GM19455 (cell line): ENCODE results near the gene IL1A.

ENCODE experiments used
- ATAC-seq: cut with Tn5 transposase; IDR thresholded peaks from one replicate; pipeline ENCODE4 v1.9.1; 2021; ENCODE audit not compliant: unreplicated experiment

Gene IL1A

GRCh38 chr2:112818094-112818902 is 34.0 kb upstream of the IL1A start:
- ATAC-seq: no peak

GRCh38 chr2:112817082-112817689 is 32.9 kb upstream of the IL1A start:
- no peak for ATAC-seq

- ATAC-seq: no peak
Observed at GRCh38 chr2:112814278-112814677, 30.0 kb upstream of the IL1A start.

DNA sequence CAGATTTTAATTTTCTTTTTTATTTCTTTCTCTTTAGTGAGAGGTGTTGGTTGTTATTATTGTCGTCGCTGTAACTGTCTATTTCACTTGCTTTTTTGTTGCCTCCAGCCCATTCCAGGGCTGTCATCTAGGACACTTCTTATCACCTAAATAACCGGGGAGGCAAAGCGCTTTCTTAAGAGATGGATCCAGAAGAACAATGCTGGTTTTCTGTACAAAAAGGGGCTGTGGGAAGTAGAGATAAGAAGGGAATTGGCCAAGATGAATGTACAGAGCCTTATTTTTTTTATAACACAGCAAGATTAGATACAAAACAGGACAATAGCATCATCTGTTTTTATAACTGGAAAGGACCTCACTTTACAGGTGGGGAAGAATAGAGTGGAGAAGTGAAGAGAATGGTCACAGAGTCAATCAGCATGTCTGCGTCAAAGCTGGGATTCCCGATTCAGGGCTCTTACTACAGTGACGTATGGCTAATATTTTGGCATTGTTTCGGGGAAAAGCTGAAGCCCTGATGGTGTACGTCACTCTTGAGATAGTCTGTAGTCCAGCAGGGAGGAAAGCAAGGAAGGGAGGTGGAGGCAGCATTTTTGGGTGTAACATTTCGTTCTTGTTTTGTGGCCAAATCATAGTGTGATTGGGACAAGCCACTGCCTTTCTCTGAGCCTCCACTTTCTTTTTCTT is 29.1 kb upstream of the IL1A start:
- ATAC-seq: no peak

GRCh38 chr2:112812318-112813267 is 28.3 kb upstream of the IL1A start:
- ATAC-seq: peak; percentile 47

GRCh38 chr2:112811841-112812306 is 27.6 kb upstream of the IL1A start:
- no peak for ATAC-seq

GRCh38 chr2:112811276-112811831 is 27.1 kb upstream of the IL1A start:
- no peak for ATAC-seq

GRCh38 chr2:112809112-112809511 is 24.8 kb upstream of the IL1A start:
- no peak for ATAC-seq

GRCh38 chr2:112807233-112807807 is 23.0 kb upstream of the IL1A start:
- ATAC-seq: no peak

GRCh38 chr2:112805542-112805941 is 21.2 kb upstream of the IL1A start:
- ATAC-seq: peak; percentile 74

DNA sequence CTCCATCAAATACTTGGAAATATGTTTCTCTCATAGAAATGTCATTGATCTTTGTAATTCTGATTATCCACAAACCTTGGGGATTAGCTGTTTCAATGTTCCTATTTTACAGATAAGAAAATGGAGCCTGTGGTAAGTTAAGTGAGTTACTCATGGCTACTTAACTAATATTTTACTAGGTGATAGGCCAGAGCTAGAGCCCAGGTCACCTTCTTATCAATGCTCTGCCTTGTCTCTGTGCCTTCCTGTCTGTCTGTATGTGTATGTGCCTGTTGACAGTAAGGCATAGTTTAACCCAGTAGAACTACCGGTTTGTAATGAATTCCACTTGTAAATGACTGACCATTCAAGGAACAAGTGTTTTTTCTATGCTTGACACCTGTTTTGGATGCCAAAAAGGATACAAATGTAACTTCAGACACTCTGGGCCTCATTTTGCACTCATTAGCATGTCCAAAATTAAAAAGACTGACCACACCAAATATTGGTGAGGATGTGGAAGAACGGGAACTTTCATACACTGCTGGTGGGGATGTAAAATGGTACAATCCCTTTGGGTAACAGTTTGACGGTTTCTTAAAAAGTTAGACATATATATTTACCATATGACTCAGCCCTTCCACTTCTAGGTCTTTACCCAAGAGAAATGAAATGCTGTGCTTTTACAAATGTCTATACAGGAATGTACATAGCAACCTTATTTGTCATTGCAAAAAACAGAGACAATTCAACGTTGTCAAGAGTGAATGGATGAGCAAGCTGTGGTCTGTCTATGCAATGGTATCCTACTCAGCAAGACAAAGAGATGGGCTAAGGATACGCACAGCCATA is 19.6 kb upstream of the IL1A start:
- ATAC-seq: no peak

DNA sequence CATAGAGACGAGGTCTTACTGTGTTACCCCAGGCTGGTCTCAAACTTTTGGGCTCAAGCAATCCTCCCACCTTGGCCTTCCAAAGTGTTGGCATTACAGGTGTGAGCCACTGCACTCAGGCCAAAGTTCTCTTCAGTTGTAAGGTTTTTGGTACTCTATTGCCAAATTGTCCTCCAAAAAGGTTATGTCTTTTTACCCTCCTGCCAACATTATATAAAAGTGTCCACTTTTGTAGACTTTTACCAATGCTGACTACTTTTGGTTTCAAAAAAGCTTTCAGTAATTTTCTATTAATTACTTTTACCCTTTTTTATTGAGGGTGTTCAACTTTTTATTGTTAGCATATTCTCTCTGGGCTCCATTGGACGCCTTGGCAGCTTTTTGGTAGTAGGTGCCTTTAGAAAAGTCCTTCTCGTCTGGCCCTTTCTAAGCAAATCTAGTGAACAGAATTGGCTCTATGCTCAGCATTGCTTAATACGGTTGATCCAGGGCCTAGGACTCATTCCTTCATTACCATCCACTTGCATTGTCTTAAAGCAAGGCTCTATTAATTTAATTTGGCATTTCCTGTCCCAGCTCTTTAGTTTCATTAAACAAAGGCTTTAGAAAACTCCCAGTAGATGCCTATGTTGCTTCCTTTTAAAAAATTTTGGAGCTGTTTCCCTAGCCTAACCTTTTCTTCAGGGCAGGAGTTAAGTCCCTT is 16.7 kb upstream of the IL1A start:
- no peak for ATAC-seq

DNA sequence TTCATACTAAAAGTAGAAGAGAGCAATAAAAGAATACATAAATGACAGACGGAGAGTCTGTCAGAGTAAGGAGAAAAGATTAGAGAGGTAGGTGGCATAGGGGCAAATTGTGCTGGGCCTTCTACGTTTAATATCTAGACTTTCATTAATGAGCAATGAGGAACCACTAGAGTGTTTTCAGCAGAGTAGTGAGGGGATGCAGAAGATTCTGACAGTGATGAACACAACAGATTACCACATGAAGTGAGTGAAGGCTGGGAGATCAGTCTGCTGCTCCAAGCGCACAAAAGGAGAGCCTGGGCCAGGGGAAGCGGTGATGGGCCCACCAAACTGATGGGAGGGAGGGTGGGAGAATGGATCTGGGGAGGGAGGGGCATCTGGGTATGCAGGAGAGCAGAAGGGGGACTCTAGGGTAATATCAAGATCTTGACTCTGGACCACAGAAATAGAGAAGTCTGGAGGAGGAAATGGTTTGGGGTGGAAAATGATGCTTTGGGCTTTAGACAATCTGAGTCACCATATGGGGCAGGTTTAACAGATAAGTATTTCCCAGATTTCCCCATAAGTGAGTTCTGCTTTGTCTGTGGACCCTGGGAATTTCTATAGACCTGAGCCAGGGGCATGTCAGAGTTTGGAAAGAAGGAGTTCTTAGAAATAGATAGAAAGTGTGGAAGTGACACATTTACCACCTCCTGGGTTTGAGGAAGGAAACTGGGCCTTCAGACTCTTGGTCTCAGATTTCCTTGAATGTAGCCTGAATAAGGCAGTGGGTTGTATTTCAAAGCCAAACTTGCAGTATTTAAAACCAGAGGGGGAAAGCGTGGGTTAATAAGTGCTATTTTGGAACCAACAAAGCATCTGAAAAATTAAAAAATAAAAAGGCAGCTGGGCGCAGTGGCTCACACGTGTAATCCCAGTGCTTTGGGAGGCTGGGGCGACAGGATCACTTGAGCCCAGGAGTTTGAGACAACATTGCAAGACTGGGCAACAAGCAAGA is 15.0 kb upstream of the IL1A start:
- no peak for ATAC-seq

DNA sequence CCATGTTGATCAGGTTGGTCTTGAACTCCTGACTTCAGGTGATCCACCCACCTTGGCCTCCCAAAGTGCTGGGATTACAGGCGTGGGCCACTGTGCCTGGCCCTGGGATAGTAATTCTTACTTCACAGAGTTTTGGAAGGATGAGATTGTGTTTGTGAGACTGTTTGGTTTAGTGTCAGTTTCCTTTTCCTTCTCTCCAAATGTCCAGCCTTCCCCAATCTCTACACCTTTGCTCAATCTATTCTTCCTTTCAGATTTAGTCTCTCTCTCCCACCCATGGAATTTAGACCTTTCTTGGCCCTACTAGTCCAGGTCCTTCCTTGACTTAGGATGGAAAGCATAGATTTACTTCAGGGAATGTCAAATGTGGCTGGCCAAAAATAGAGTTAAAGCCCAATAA is 12.2 kb upstream of the IL1A start:
- no peak for ATAC-seq

DNA sequence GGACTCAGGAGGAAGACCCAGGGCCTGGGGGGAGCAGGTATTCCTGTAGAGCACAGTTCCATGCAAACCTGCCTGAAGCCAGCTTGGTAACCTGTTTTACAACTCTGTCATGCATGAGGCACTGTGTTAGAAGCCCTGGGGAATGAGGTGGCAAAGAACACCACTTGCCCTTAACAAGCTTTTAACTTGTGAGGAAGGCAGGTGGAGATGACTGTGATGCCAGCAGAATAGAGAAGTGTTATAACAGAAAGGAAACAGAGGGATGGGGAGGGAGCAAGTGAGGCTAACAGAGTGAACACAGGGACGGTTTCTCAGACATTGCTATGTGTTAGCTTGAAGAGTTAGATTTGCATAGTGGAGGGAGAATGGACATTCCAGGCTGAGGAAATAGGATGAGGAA is 11.5 kb upstream of the IL1A start:
- ATAC-seq: no peak

DNA sequence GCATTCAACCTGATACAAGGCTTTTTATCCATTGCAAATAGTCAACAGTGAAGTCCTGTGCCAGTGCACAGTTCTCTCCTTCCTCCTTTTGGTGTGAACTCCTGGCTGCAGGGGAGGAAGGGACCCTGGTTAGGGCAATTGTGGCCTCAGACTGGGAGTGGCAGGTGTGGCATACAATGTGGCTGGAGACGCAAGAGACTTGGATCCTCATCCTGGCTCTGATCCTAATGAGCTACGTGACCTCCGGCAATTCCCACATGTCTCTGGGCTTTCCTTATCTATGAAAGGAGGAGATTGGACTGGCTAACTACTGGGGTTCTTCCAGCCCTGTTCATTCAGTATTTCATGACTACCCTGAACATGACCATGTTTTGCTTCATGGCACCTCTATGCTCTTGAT is 10.5 kb upstream of the IL1A start:
- ATAC-seq: no peak

DNA sequence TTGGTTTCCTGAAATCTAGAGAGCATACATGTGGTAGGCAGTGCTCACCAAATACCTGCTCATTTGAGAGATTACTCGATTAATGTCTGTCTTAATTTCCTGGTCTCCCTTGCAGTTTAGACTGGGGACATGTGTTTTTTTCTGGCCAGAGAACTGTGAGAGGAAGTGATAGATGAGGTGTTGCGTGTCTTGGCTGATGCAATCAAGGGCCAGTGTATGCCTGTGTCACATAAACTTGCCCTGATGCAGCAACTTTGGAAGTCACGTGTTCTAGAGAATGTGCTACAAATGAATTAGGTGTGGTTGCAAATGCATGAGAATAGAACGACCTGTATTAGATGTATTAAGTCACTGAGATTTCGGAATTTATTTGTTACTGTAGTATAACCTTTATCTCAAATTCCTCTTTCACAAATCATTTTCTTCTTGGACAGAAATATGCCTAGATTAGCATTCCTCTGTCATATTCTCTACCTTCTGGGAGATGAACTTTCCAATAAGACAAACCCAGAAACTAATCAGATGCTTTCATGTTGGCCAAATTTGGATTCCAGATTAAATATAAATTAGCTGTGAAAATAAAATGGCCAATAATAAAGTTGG is 9.9 kb upstream of the IL1A start:
- peak; percentile 65 for ATAC-seq
